GM12878 (cell line): Measurements from ENCODE around the gene SBK2. TPM values are rescaled to one million over a fixed set of nuclear protein-coding genes. Genes with fewer than 3 reads are reported as not detected.

Source experiments
- ATAC-seq: fragments of 200-7000 bp; cut with Tn5 transposase; 3 replicates; pipeline ENCODE4 v1.9.1; 2020; ENCODE audit warnings: mild to moderate bottlenecking, moderate library complexity
- BruUV-seq: library from RNA; stranded (reverse); fragments of 400-500 nt; replicated peaks from 2 replicates; lab custom pipeline; 2021; lab: Mats Ljungman, UMichigan
- CTCF ChIA-PET: fragments of 300-600 bp; sonication (Branson Sonifier 250); formaldehyde crosslinking; extraction: SDS; loops from one replicate; lab custom pipeline; 2021; ENCODE audit warnings: inconsistent platforms; lab: Yijun Ruan, JAX
- POLR2A ChIA-PET: fragments of 350-600 bp; formaldehyde crosslinking; extraction: SDS; loops from one replicate; lab custom pipeline; 2021; ENCODE audit warnings: inconsistent platforms; lab: Charles Lee
- RAD21 ChIA-PET: fragments of 300-600 bp; sonication (Branson Sonifier 250); formaldehyde crosslinking; loops from one replicate; lab custom pipeline; 2023; ENCODE audit warnings: antibody characterized with exemption; ENCODE audit not compliant: unreplicated experiment; lab: Charles Lee
- SMC1A ChIA-PET: fragments of 300-600 bp; sonication (Branson Sonifier 250); formaldehyde crosslinking; loops from one replicate; lab custom pipeline; 2023; ENCODE audit not compliant: unreplicated experiment, uncharacterized antibody; lab: Charles Lee
- DNase-seq: peaks from one replicate; pipeline ENCODE4 v3.0.0-alpha.2; 2011; ENCODE audit warnings: low read depth, low spot score
- FAIRE-seq: peaks from 3 replicates; lab custom pipeline; 2011; peaks lifted over from hg19 to GRCh38; lab: Jason Lieb, UNC
- H2AFZ ChIP-seq: 2 replicates; pipeline ENCODE4 v1.6.0; 2011; ENCODE audit warnings: low read depth, low read length, control low read depth; ENCODE audit not compliant: control insufficient read depth
- H3K27ac ChIP-seq: 2 replicates; pipeline ENCODE4 v1.5.1; 2011; ENCODE audit warnings: control low read depth; ENCODE audit not compliant: control insufficient read depth, insufficient read depth
- H3K27me3 ChIP-seq, 2 experiments: replicated peaks in 1 of 2; 2 replicates each; pipeline versions ENCODE4 v1.6.0 to v1.6.1; 2011; ENCODE audit warnings: low read length in 1 of 2; ENCODE audit not compliant: control insufficient read depth in 2 of 2, insufficient read depth in 2 of 2
- H3K36me3 ChIP-seq, 2 experiments: 2 replicates each; pipeline ENCODE4 v1.5.1; 2011; ENCODE audit warnings: low read length in 1 of 2; ENCODE audit not compliant: control insufficient read depth in 2 of 2, insufficient read depth in 2 of 2
- H3K4me1 ChIP-seq: 2 replicates; pipeline ENCODE4 v1.6.1; 2011; ENCODE audit warnings: mild to moderate bottlenecking, low read length, moderate library complexity, mixed read lengths; ENCODE audit not compliant: control insufficient read depth, insufficient read depth
- H3K4me2 ChIP-seq: 2 replicates; pipeline ENCODE4 v1.6.0; 2011; ENCODE audit warnings: control low read depth; ENCODE audit not compliant: control insufficient read depth, insufficient read depth
- H3K4me3 ChIP-seq: fragments of 200-600 bp; sonication (generic); 2 replicates; pipeline ENCODE4 v1.5.1; 2016
- H3K79me2 ChIP-seq: 2 replicates; pipeline ENCODE4 v1.6.0; 2011; ENCODE audit warnings: low read length; ENCODE audit not compliant: control insufficient read depth, insufficient read depth
- H3K9ac ChIP-seq: 2 replicates; pipeline ENCODE4 v1.8.0; 2011; ENCODE audit warnings: low read length, control low read depth, mixed read lengths; ENCODE audit not compliant: control insufficient read depth, insufficient read depth
- H3K9me3 ChIP-seq: replicated peaks from 3 replicates; pipeline ENCODE4 v1.5.1; 2011; ENCODE audit warnings: mild to moderate bottlenecking, low read length; ENCODE audit not compliant: control insufficient read depth, insufficient read depth
- H4K20me1 ChIP-seq: 2 replicates; pipeline ENCODE4 v1.6.0; 2011; ENCODE audit not compliant: control insufficient read depth, insufficient read depth
- CREB1 ChIP-seq: IDR thresholded peaks from 2 replicates; pipeline ENCODE4 v1.6.1; 2012; ENCODE audit warnings: low read depth, mild to moderate bottlenecking, inconsistent platforms
- HDAC2 ChIP-seq: fragments of 200-600 bp; sonication (generic); IDR thresholded peaks from 2 replicates; pipeline ENCODE4 v1.6.1; 2017
- SMARCA5 ChIP-seq: fragments of 450-650 bp; IDR thresholded peaks from 2 replicates; pipeline ENCODE4 v1.6.1; 2017; ENCODE audit warnings: mild to moderate bottlenecking
- SMC3 ChIP-seq: IDR thresholded peaks from 2 replicates; pipeline ENCODE4 v1.6.1; 2011; ENCODE audit warnings: low read length, improper control_type of control experiment, borderline replicate concordance
- TCF3 ChIP-seq: IDR thresholded peaks from 2 replicates; pipeline ENCODE4 v1.6.1; 2012; ENCODE audit warnings: low read depth, mild to moderate bottlenecking, low read length, borderline replicate concordance; ENCODE audit not compliant: insufficient read depth
- WGBS: methylation state at CpG from one replicate; pipeline ENCODE4 v1.1.6; 2016; ENCODE audit warnings: low lambda C conversion rate; ENCODE audit not compliant: insufficient replicate concordance, insufficient coverage; ENCODE audit errors: missing lambda C conversion rate; 5-methylcytosine and 5-hydroxymethylcytosine counted together
- in situ Hi-C: fragments of 300-500 bp; cut with MboI; formaldehyde crosslinking; loops from 9 replicates; pipeline ENCODE4 v1.14.3; 2018; ENCODE audit warnings: mixed read lengths
- intact Hi-C: fragments of 100-400 bp; cut with micrococcal nuclease; formaldehyde crosslinking; loops from one replicate; pipeline ENCODE4 v1.14.2; 2022; ENCODE audit not compliant: unreplicated experiment
- polyA plus RNA-seq, 11 experiments: library from polyadenylated mRNA; depleted of rRNA in 4 of 11; unstranded in 6 of 11; stranded (reverse) in 5 of 11; fragments of >200 nt; fragmentation: Nextera tagmentation in 4 of 11; fragmentation: Illumina TruSeq in 1 of 11; extraction: Ambion mirVana in 4 of 11; extraction: Trizol in 1 of 11; gene quantifications; 1 replicate in 1 of 11; 2 replicates in 10 of 11; pipeline versions ENCODE4 v1.2.1 to v1.2.3, GENCODE V29; 2011 to 2016; ENCODE audit warnings: inconsistent platforms in 2 of 11, missing spikeins in 2 of 11, low read depth in 1 of 11
- total RNA-seq, 4 experiments: library from RNA; depleted of rRNA in 3 of 4; stranded (reverse); fragments of >200 nt in 3 of 4; fragmentation: Illumina TruSeq in 1 of 4; extraction: Trizol in 1 of 4; gene quantifications; 2 replicates each; pipeline versions ENCODE4 v1.2.1 to v1.2.3, GENCODE V29; 2013 to 2021
- TF ChIP-seq, protein P1 (sequence below): fragments of 450-650 bp; IDR thresholded peaks from 2 replicates; pipeline ENCODE4 v1.6.1; 2016; ENCODE audit warnings: mild to moderate bottlenecking, moderate library complexity, borderline replicate concordance
- TF ChIP-seq, protein P2 (sequence below): IDR thresholded peaks from 2 replicates; pipeline ENCODE4 v1.6.1; 2011; ENCODE audit warnings: borderline replicate concordance, low read depth, mild to moderate bottlenecking, moderate library complexity, low read length; ENCODE audit not compliant: insufficient read depth, poor library complexity, severe bottlenecking
- TF ChIP-seq, protein P3 (sequence below): fragments of 450-650 bp; IDR thresholded peaks from 2 replicates; pipeline ENCODE4 v1.6.1; 2017; ENCODE audit warnings: low read depth, mild to moderate bottlenecking, moderate library complexity

Gene SBK2
- total and polyA plus RNA-seq, 10 of the 15 experiments (the other 5 are each of a cell fraction or from before 2014, with no cell fraction given): not detected

GRCh38 chr19:55539090-55539984 is 2.4 kb upstream of the SBK2 start:
- no peak overlapping the region for H2AFZ ChIP-seq
- ChIA-PET RAD21 (no interaction called here), CTCF (no interaction called here), SMC1A (no interaction called here), POLR2A (no interaction called here)
- H3K9me3 ChIP-seq: no peaks in the 10 kb centered on the region
- H3K9ac ChIP-seq: no peak overlapping the region
- H3K4me3 ChIP-seq: no peak overlapping the region
- in situ Hi-C loops: no loop called here
- intact Hi-C loops: no loop called here
- H4K20me1 ChIP-seq: no peaks in the 10 kb centered on the region
- no peak for ATAC-seq
- TF ChIP-seq, protein P1, sequence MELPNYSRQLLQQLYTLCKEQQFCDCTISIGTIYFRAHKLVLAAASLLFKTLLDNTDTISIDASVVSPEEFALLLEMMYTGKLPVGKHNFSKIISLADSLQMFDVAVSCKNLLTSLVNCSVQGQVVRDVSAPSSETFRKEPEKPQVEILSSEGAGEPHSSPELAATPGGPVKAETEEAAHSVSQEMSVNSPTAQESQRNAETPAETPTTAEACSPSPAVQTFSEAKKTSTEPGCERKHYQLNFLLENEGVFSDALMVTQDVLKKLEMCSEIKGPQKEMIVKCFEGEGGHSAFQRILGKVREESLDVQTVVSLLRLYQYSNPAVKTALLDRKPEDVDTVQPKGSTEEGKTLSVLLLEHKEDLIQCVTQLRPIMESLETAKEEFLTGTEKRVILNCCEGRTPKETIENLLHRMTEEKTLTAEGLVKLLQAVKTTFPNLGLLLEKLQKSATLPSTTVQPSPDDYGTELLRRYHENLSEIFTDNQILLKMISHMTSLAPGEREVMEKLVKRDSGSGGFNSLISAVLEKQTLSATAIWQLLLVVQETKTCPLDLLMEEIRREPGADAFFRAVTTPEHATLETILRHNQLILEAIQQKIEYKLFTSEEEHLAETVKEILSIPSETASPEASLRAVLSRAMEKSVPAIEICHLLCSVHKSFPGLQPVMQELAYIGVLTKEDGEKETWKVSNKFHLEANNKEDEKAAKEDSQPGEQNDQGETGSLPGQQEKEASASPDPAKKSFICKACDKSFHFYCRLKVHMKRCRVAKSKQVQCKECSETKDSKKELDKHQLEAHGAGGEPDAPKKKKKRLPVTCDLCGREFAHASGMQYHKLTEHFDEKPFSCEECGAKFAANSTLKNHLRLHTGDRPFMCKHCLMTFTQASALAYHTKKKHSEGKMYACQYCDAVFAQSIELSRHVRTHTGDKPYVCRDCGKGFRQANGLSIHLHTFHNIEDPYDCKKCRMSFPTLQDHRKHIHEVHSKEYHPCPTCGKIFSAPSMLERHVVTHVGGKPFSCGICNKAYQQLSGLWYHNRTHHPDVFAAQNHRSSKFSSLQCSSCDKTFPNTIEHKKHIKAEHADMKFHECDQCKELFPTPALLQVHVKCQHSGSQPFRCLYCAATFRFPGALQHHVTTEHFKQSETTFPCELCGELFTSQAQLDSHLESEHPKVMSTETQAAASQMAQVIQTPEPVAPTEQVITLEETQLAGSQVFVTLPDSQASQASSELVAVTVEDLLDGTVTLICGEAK: no peak
- TF ChIP-seq CREB1 (no peak), SMC3 (no peak), HDAC2 (no peak), SMARCA5 (no peak), TCF3 (peak; percentile 51; the same call in 1 of the 2 replicates)
- TF ChIP-seq, protein P2, sequence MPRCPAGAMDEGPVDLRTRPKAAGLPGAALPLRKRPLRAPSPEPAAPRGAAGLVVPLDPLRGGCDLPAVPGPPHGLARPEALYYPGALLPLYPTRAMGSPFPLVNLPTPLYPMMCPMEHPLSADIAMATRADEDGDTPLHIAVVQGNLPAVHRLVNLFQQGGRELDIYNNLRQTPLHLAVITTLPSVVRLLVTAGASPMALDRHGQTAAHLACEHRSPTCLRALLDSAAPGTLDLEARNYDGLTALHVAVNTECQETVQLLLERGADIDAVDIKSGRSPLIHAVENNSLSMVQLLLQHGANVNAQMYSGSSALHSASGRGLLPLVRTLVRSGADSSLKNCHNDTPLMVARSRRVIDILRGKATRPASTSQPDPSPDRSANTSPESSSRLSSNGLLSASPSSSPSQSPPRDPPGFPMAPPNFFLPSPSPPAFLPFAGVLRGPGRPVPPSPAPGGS: peak; percentile 88
- TF ChIP-seq, protein P3, sequence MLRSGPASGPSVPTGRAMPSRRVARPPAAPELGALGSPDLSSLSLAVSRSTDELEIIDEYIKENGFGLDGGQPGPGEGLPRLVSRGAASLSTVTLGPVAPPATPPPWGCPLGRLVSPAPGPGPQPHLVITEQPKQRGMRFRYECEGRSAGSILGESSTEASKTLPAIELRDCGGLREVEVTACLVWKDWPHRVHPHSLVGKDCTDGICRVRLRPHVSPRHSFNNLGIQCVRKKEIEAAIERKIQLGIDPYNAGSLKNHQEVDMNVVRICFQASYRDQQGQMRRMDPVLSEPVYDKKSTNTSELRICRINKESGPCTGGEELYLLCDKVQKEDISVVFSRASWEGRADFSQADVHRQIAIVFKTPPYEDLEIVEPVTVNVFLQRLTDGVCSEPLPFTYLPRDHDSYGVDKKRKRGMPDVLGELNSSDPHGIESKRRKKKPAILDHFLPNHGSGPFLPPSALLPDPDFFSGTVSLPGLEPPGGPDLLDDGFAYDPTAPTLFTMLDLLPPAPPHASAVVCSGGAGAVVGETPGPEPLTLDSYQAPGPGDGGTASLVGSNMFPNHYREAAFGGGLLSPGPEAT: no peak
- WGBS: 71% methylated on average over 33 of the region's 33 CpGs
- H3K4me1 ChIP-seq: no peaks in the 10 kb centered on the region
- no TSS peak for BruUV-seq
- no peak for DNase-seq
- H3K4me2 ChIP-seq: no peak overlapping the region
- H3K27me3 ChIP-seq: no peaks in the 10 kb centered on the region
- H3K36me3 ChIP-seq: no peaks in the 10 kb centered on the region
- no peaks in the 10 kb centered on the region for H3K79me2 ChIP-seq
- no peak overlapping the region for H3K27ac ChIP-seq
- no peak for FAIRE-seq
